CD14-positive monocyte (primary cell): ENCODE results near the gene ACSF2. TPM values are rescaled to one million over a fixed set of nuclear protein-coding genes. Genes with fewer than 3 reads are reported as not detected.

Experiments
- DNase-seq, 3 donors: peaks; one replicate each; pipeline ENCODE4 v3.0.0-alpha.2; 2011 to 2022
- H2AFZ ChIP-seq: 2 replicates; pipeline ENCODE4 v1.6.0; 2012; ENCODE audit warnings: mild to moderate bottlenecking, low read depth, low read length, inconsistent platforms; ENCODE audit not compliant: insufficient read depth, poor library complexity, severe bottlenecking
- H3K27ac ChIP-seq, 2 donors: 1 replicate in 1 of 2; 2 replicates in 1 of 2; pipeline ENCODE4 v1.5.1; 2012 to 2013; ENCODE audit warnings: low read length in 2 of 2, control low read depth in 1 of 2, inconsistent platforms in 1 of 2, low read depth in 1 of 2, mild to moderate bottlenecking in 1 of 2
- H3K27me3 ChIP-seq, 2 donors: one replicate each; pipeline versions ENCODE4 v1.6.0 to v1.6.1; 2011 to 2013; ENCODE audit warnings: low read length in 2 of 2; ENCODE audit not compliant: control insufficient read depth in 2 of 2, insufficient read depth in 2 of 2
- H3K36me3 ChIP-seq, 2 donors: replicated peaks in 1 of 2; 1 replicate in 1 of 2; 2 replicates in 1 of 2; pipeline versions ENCODE4 v1.5.1 to v1.6.1; 2012 to 2013; ENCODE audit warnings: low read length in 2 of 2, control low read depth in 1 of 2, inconsistent platforms in 1 of 2, mild to moderate bottlenecking in 1 of 2; ENCODE audit not compliant: insufficient read depth in 2 of 2, control insufficient read depth in 1 of 2
- H3K4me1 ChIP-seq, 2 donors: 1 replicate in 1 of 2; 2 replicates in 1 of 2; pipeline versions ENCODE4 v1.5.1 to v1.6.1; 2012 to 2013; ENCODE audit warnings: low read length in 2 of 2, control low read depth in 1 of 2, inconsistent platforms in 1 of 2, mild to moderate bottlenecking in 1 of 2, moderate library complexity in 1 of 2; ENCODE audit not compliant: insufficient read depth in 2 of 2, control insufficient read depth in 1 of 2
- H3K4me2 ChIP-seq: replicated peaks from 2 replicates; pipeline ENCODE3; 2012; ENCODE audit warnings: low read length, moderate library complexity, mild to moderate bottlenecking; ENCODE audit not compliant: poor library complexity, severe bottlenecking; ENCODE audit errors: extremely low read depth
- H3K4me3 ChIP-seq, 3 experiments: fragments of 200-600 bp in 1 of 3; sonication (generic) in 1 of 3; replicated peaks in 1 of 3; 1 replicate in 2 of 3; 2 replicates in 1 of 3; pipeline ENCODE4 v1.5.1; 2011 to 2013; ENCODE audit warnings: low read length in 3 of 3, mild to moderate bottlenecking in 3 of 3, control low read depth in 2 of 3, low read depth in 2 of 3, inconsistent platforms in 1 of 3, moderate library complexity in 1 of 3
- H3K79me2 ChIP-seq: 2 replicates; pipeline ENCODE4 v1.6.0; 2012; ENCODE audit warnings: mild to moderate bottlenecking, control low read depth, inconsistent platforms, low read length, moderate library complexity; ENCODE audit not compliant: insufficient read depth
- H3K9ac ChIP-seq: 2 replicates; pipeline ENCODE4 v1.6.0; 2017; ENCODE audit warnings: low read length, mild to moderate bottlenecking; ENCODE audit not compliant: insufficient read depth, poor library complexity, severe bottlenecking
- H3K9me3 ChIP-seq, 2 donors: replicated peaks in 1 of 2; 1 replicate in 1 of 2; 2 replicates in 1 of 2; pipeline versions ENCODE4 v1.5.1 to v1.6.1; 2012 to 2013; ENCODE audit warnings: low read length in 2 of 2, control low read depth in 1 of 2; ENCODE audit not compliant: control insufficient read depth in 1 of 2, insufficient read depth in 1 of 2
- H4K20me1 ChIP-seq: 2 replicates; pipeline ENCODE4 v1.6.0; 2012; ENCODE audit warnings: mild to moderate bottlenecking, low read length, control low read depth, moderate library complexity; ENCODE audit not compliant: insufficient read depth
- H3K27ac Mint-ChIP-seq, 7 donors: one replicate each; pipeline ENCODE4 v1.8.0; 2020; ENCODE audit warnings: mild to moderate bottlenecking in 7 of 7, mixed read lengths in 7 of 7, moderate library complexity in 6 of 7, inconsistent platforms in 2 of 7
- H3K27me3 Mint-ChIP-seq, 3 donors: one replicate each; pipeline ENCODE4 v1.8.0; 2021 to 2022; ENCODE audit warnings: low read depth in 3 of 3, mild to moderate bottlenecking in 3 of 3, mixed read lengths in 3 of 3, moderate library complexity in 3 of 3, inconsistent platforms in 1 of 3
- H3K36me3 Mint-ChIP-seq, 2 donors: one replicate each; pipeline ENCODE4 v1.8.0; 2020; ENCODE audit warnings: mixed read lengths in 2 of 2, inconsistent platforms in 1 of 2, mild to moderate bottlenecking in 1 of 2
- H3K4me1 Mint-ChIP-seq: one replicate; pipeline ENCODE4 v1.8.0; 2020; ENCODE audit warnings: mild to moderate bottlenecking, mixed read lengths
- H3K4me3 Mint-ChIP-seq, 2 donors: one replicate each; pipeline ENCODE4 v1.8.0; 2020; ENCODE audit warnings: mild to moderate bottlenecking in 2 of 2, mixed read lengths in 2 of 2, moderate library complexity in 1 of 2
- H3K9me3 Mint-ChIP-seq, 7 donors: one replicate each; pipeline ENCODE4 v1.8.0; 2020 to 2022; ENCODE audit warnings: mixed read lengths in 7 of 7, mild to moderate bottlenecking in 6 of 7, moderate library complexity in 6 of 7, inconsistent platforms in 2 of 7
- WGBS: methylation state at CpG from one replicate; pipeline ENCODE4 v1.1.5; 2013; ENCODE audit warnings: missing lambda C conversion rate; ENCODE audit not compliant: insufficient coverage; 5-methylcytosine and 5-hydroxymethylcytosine counted together
- intact Hi-C, 2 donors: fragments of 100-400 bp; cut with micrococcal nuclease; formaldehyde crosslinking; loops; one replicate each; pipeline versions ENCODE4 v1.15.0 to v1.15.1; 2023
- polyA plus RNA-seq, 3 donors: library from polyadenylated mRNA; depleted of rRNA in 1 of 3; unstranded in 2 of 3; stranded (reverse) in 1 of 3; fragments of 300-500 nt in 2 of 3; fragments of >200 nt in 1 of 3; fragmentation: Illumina TruSeq in 2 of 3; gene quantifications; 1 replicate in 2 of 3; 2 replicates in 1 of 3; pipeline ENCODE4 v1.2.3, GENCODE V29; 2012 to 2021
- TF ChIP-seq, protein P1 (sequence below): fragments of 200-600 bp; IDR thresholded peaks from one replicate; pipeline ENCODE4 v1.8.0; 2022; ENCODE audit warnings: antibody characterized with exemption, mild to moderate bottlenecking

ACSF2 gene
- polyA plus RNA-seq, 3 donors, result 2.8 to 24.4 (median 5.5) TPM

DNA sequence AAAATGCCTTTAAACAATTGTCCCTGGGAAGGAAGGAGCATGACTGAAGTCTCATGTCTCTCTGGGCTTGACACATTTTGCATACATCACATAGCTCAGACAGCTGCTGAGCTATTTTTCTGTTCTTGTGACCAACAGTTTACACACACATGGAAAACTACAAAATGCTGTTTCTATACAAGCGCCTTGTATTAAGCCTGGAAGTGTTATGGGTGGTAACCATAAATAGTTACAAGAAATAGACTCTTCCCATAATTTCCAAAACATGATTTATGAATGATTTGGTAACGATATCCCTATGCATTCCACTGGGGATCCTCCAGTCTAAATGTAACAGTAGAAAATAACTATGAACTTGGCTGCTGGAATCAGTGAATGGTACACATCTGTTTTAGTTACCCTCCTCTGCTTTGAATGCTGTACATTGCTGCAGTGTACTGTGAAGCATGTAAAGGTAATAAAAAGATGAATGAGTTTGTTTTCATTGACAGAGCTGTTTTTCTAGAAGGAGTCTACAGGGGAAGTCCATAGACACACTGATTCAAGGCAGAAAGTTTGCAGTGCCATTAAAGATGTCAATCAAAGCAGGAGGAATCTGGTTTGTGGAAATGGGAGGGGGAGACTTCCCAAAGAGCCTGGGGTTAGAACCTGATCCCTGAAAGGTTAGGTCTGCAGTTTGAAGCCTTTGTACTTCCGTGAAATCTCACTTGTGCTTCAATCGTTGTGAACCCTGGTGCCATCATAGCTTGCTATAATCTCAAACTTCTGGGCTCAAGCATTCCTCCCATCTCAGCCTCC is 5.0 kb downstream of the ACSF2 start:
- peaks cover 16 to 17% of the 10 kb centered on the region in 2 donors for H3K4me1 ChIP-seq
- no peak overlapping the region for H2AFZ ChIP-seq
- H3K27ac ChIP-seq, result no peak overlapping the region
- Mint-ChIP-seq H3K4me1 (peaks cover 17% of the 10 kb centered on the region), H3K9me3 (no peaks in the 10 kb centered on the region), H3K27me3 (no peaks in the 10 kb centered on the region), H3K27ac (no peak overlapping the region), H3K36me3 (peaks cover 1 to 6% of the 10 kb centered on the region in 2 donors), H3K4me3 (no peak overlapping the region)
- H3K36me3 ChIP-seq, result no peaks in the 10 kb centered on the region
- H3K4me2 ChIP-seq, result no peak overlapping the region
- WGBS, result 100% methylated on average over 2 of the region's 4 CpGs
- H3K9me3 ChIP-seq, result no peaks in the 10 kb centered on the region
- intact Hi-C loops, result no loop called here
- peaks cover 14% of the 10 kb centered on the region for H3K79me2 ChIP-seq
- no peaks in the 10 kb centered on the region for H3K27me3 ChIP-seq
- H3K9ac ChIP-seq, result no peak overlapping the region
- no peak overlapping the region for H3K4me3 ChIP-seq
- TF ChIP-seq, protein P1, sequence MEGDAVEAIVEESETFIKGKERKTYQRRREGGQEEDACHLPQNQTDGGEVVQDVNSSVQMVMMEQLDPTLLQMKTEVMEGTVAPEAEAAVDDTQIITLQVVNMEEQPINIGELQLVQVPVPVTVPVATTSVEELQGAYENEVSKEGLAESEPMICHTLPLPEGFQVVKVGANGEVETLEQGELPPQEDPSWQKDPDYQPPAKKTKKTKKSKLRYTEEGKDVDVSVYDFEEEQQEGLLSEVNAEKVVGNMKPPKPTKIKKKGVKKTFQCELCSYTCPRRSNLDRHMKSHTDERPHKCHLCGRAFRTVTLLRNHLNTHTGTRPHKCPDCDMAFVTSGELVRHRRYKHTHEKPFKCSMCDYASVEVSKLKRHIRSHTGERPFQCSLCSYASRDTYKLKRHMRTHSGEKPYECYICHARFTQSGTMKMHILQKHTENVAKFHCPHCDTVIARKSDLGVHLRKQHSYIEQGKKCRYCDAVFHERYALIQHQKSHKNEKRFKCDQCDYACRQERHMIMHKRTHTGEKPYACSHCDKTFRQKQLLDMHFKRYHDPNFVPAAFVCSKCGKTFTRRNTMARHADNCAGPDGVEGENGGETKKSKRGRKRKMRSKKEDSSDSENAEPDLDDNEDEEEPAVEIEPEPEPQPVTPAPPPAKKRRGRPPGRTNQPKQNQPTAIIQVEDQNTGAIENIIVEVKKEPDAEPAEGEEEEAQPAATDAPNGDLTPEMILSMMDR, result no peak
- no peak for DNase-seq
- H4K20me1 ChIP-seq, result no peaks in the 10 kb centered on the region

DNA sequence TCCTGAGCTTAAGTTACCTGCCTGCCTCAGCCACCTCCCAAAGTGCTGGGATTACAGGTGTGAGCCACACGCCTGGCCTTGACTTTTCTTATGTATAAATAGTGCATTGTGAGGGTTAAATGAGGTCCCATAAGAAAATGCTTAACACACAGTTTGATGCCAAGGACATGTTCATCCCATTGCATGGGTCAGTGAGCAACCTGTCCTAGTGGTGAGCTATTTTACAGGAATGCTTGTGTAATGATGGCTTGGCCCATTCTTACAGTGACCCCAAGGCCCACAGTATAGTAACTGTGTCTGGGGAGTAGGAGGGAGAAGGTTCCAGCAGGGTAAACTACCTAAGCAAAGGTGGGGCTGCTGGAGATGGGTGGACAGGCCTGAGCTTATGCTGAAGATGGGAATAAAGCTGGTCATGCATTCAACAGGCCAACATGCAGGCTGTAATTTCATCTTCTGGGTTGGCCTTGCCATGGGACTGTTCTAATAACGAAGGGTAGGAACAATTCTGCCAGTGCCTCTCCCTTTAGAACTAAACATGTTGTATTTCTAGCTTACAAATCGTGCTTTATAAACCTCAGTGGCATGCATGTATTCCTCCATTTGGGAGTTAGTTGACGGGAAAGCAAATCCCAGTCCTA is 6.2 kb downstream of the ACSF2 start:
- H3K9me3 ChIP-seq, result no peaks in the 10 kb centered on the region
- no peak overlapping the region for H3K4me3 ChIP-seq
- H3K27me3 Mint-ChIP-seq, result peaks cover 0 to 2% (median 0%) of the 10 kb centered on the region in 3 donors
- H4K20me1 ChIP-seq, result no peaks in the 10 kb centered on the region
- DNase-seq, result no peak
- H3K4me1 Mint-ChIP-seq, result peaks cover 8% of the 10 kb centered on the region
- WGBS, result 100% methylated on average over 1 of the region's 4 CpGs
- no peaks in the 10 kb centered on the region for H3K9me3 Mint-ChIP-seq
- no peak overlapping the region for H3K27ac ChIP-seq
- H3K36me3 ChIP-seq, result no peaks in the 10 kb centered on the region
- no peak overlapping the region for H3K9ac ChIP-seq
- no peak overlapping the region for H2AFZ ChIP-seq
- no peak overlapping the region for H3K4me2 ChIP-seq
- peaks cover 13% of the 10 kb centered on the region for H3K79me2 ChIP-seq
- TF ChIP-seq, protein P1, result no peak
- peaks cover 7 to 8% of the 10 kb centered on the region in 2 donors for H3K4me1 ChIP-seq
- intact Hi-C loops, result no loop called here
- H3K36me3 Mint-ChIP-seq, result peaks cover 1 to 11% of the 10 kb centered on the region in 2 donors
- no peak overlapping the region for H3K27ac Mint-ChIP-seq
- H3K27me3 ChIP-seq, result no peaks in the 10 kb centered on the region
- no peak overlapping the region for H3K4me3 Mint-ChIP-seq
